Measurements from ENCODE around the gene ULK4.

DNA sequence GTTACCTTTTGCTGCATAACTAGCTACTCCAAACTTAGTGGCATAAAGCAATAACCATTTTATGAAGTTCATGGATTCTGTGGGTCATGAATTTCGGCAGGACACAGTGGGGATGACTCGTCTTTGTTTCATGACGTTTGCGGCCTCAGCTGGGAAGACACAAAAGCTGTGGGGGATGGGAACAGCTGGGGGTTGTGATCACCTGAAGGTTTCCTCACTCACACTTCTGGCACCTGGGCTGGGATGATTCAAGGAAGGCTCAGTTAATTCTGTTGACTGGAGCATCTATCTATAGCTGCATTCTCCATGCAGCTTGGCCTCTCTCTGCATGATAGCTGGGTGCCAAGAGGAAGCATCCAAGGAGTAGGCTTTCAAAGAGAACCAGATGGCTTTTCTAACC is 332.8 kb downstream of the ULK4 start:
- no peak for TF ChIP-seq EZH2 (IDR thresholded peaks at IDR 0.05; ENCODE audit: low read length, missing control alignments)
- TF ChIP-seq, protein P1, sequence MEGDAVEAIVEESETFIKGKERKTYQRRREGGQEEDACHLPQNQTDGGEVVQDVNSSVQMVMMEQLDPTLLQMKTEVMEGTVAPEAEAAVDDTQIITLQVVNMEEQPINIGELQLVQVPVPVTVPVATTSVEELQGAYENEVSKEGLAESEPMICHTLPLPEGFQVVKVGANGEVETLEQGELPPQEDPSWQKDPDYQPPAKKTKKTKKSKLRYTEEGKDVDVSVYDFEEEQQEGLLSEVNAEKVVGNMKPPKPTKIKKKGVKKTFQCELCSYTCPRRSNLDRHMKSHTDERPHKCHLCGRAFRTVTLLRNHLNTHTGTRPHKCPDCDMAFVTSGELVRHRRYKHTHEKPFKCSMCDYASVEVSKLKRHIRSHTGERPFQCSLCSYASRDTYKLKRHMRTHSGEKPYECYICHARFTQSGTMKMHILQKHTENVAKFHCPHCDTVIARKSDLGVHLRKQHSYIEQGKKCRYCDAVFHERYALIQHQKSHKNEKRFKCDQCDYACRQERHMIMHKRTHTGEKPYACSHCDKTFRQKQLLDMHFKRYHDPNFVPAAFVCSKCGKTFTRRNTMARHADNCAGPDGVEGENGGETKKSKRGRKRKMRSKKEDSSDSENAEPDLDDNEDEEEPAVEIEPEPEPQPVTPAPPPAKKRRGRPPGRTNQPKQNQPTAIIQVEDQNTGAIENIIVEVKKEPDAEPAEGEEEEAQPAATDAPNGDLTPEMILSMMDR (conservative IDR thresholded peaks at IDR 0.05 in 1 of 2, IDR thresholded peaks at IDR 0.05 in 1 of 2; ENCODE audit: low read depth in 1 of 2, low read length in 2 of 2), result no peak
